Activated naive CD8-positive, alpha-beta T cell treated with anti-CD3 and anti-CD28 coated beads for 36 hours (primary cell): ENCODE measurements around the gene CDC6. TPM values are rescaled to one million over a fixed set of nuclear protein-coding genes. Genes with fewer than 3 reads are reported as not detected.
"Not testable (repeated sequence)": the region's sequence is repeated elsewhere in the genome, so short reads cannot be mapped to it uniquely, and the experiment has no call there.

ENCODE experiments used
- DNase-seq: peaks from one replicate; pipeline ENCODE4 v3.0.0; 2021
- H3K27ac Mint-ChIP-seq: one replicate; pipeline ENCODE4 v1.8.0; 2022; ENCODE audit warnings: mild to moderate bottlenecking, moderate library complexity, mixed read lengths
- H3K27me3 Mint-ChIP-seq: one replicate; pipeline ENCODE4 v1.8.0; 2022; ENCODE audit warnings: mild to moderate bottlenecking, mixed read lengths
- H3K36me3 Mint-ChIP-seq: one replicate; pipeline ENCODE4 v1.8.0; 2021; ENCODE audit warnings: mild to moderate bottlenecking, mixed read lengths
- H3K4me1 Mint-ChIP-seq: one replicate; pipeline ENCODE4 v1.8.0; 2021; ENCODE audit warnings: mixed read lengths
- H3K4me3 Mint-ChIP-seq: one replicate; pipeline ENCODE4 v1.8.0; 2022; ENCODE audit warnings: mild to moderate bottlenecking, moderate library complexity, mixed read lengths
- H3K9me3 Mint-ChIP-seq: one replicate; pipeline ENCODE4 v1.8.0; 2022; ENCODE audit warnings: mixed read lengths
- total RNA-seq, 2 experiments: library from RNA; stranded (reverse); gene quantifications; one replicate each; pipeline ENCODE4 v1.2.3, GENCODE V29; 2021

CDC6 gene
- total RNA-seq, 2 experiments from 2014 or later, result 144 to 149 TPM

GRCh38 chr17:40301315-40301714 is 13.6 kb downstream of the CDC6 start:
- H3K4me1 Mint-ChIP-seq, result peaks cover 25% of the 10 kb centered on the region
- no peak overlapping the region for H3K27ac Mint-ChIP-seq
- H3K9me3 Mint-ChIP-seq, result no peaks in the 10 kb centered on the region

GRCh38 chr17:40303009-40303657 is 15.5 kb downstream of the CDC6 start:
- H3K4me3 Mint-ChIP-seq, result no peak overlapping the region
- peaks cover 25% of the 10 kb centered on the region for H3K4me1 Mint-ChIP-seq
- peaks cover 42% of the 10 kb centered on the region for H3K36me3 Mint-ChIP-seq
- no peaks in the 10 kb centered on the region for H3K9me3 Mint-ChIP-seq
- DNase-seq, result no peak
- no peak overlapping the region for H3K27ac Mint-ChIP-seq
- no peaks in the 10 kb centered on the region for H3K27me3 Mint-ChIP-seq

More at GRCh38 chr17:40301315-40301714, 13.6 kb downstream of the CDC6 start:
- no peak for DNase-seq
- Mint-ChIP-seq H3K27me3 (no peaks in the 10 kb centered on the region), H3K4me3 (no peak overlapping the region), H3K36me3 (peaks cover 53% of the 10 kb centered on the region)

GRCh38 chr17:40303708-40304551 is 16.3 kb downstream of the CDC6 start:
- Mint-ChIP-seq H3K36me3 (peaks cover 37% of the 10 kb centered on the region), H3K27ac (peak overlapping the region; percentile 37), H3K9me3 (no peaks in the 10 kb centered on the region), H3K4me3 (no peak overlapping the region), H3K4me1 (peaks cover 25% of the 10 kb centered on the region), H3K27me3 (no peaks in the 10 kb centered on the region)
- DNase-seq, result no peak

- not testable (repeated sequence) for H3K4me3 Mint-ChIP-seq, DNase-seq, H3K9me3 Mint-ChIP-seq, H3K27ac Mint-ChIP-seq, H3K27me3 Mint-ChIP-seq
- Mint-ChIP-seq H3K36me3 (peaks cover 33% of the 10 kb centered on the region), H3K4me1 (peaks cover 29% of the 10 kb centered on the region)
Measured at GRCh38 chr17:40304552-40304863, 16.8 kb downstream of the CDC6 start.

GRCh38 chr17:40304866-40305265 is 17.2 kb downstream of the CDC6 start:
- not testable (repeated sequence) for H3K9me3 Mint-ChIP-seq, H3K27me3 Mint-ChIP-seq, H3K4me3 Mint-ChIP-seq, H3K27ac Mint-ChIP-seq, DNase-seq
- Mint-ChIP-seq H3K4me1 (peaks cover 33% of the 10 kb centered on the region), H3K36me3 (peaks cover 33% of the 10 kb centered on the region)

GRCh38 chr17:40306395-40306794 is 18.7 kb downstream of the CDC6 start:
- H3K4me3 Mint-ChIP-seq, result no peak overlapping the region
- no peak for DNase-seq
- peaks cover 28% of the 10 kb centered on the region for H3K36me3 Mint-ChIP-seq
- H3K27ac Mint-ChIP-seq, result peak overlapping the region; percentile 28
- H3K4me1 Mint-ChIP-seq, result peaks cover 48% of the 10 kb centered on the region
- no peaks in the 10 kb centered on the region for H3K27me3 Mint-ChIP-seq
- no peaks in the 10 kb centered on the region for H3K9me3 Mint-ChIP-seq

- no peak overlapping the region for H3K4me3 Mint-ChIP-seq
Measured at GRCh38 chr17:40307001-40307730, 19.5 kb downstream of the CDC6 start.

GRCh38 chr17:40307740-40308239 is 20.1 kb downstream of the CDC6 start:
- Mint-ChIP-seq H3K9me3 (no peaks in the 10 kb centered on the region), H3K4me3 (no peak overlapping the region), H3K4me1 (peaks cover 54% of the 10 kb centered on the region), H3K27ac (no peak overlapping the region), H3K36me3 (peaks cover 22% of the 10 kb centered on the region), H3K27me3 (no peaks in the 10 kb centered on the region)
- no peak for DNase-seq

More at GRCh38 chr17:40307001-40307730, 19.5 kb downstream of the CDC6 start:
- no peak overlapping the region for H3K27ac Mint-ChIP-seq
- H3K36me3 Mint-ChIP-seq, result peaks cover 25% of the 10 kb centered on the region
- no peak for DNase-seq
- no peaks in the 10 kb centered on the region for H3K27me3 Mint-ChIP-seq
- H3K4me1 Mint-ChIP-seq, result peaks cover 54% of the 10 kb centered on the region
- H3K9me3 Mint-ChIP-seq, result no peaks in the 10 kb centered on the region

GRCh38 chr17:40309031-40309948 is 21.6 kb downstream of the CDC6 start, which contains the start of gene RARA:
RARA (plus strand) TSS chr17:40309180; CDS start chr17:40331219, 22,039 bp downstream.
- no peaks in the 10 kb centered on the region for H3K9me3 Mint-ChIP-seq
- H3K27ac Mint-ChIP-seq, result no peak within 1 kb of the TSS
- H3K4me3 Mint-ChIP-seq, result no peak within 1 kb of the TSS
- peaks cover 56% of the 10 kb centered on the region for H3K4me1 Mint-ChIP-seq
- no peaks in the 10 kb centered on the region for H3K27me3 Mint-ChIP-seq
- DNase-seq, result peak; percentile 37
- peaks cover 9% of the 10 kb centered on the region for H3K36me3 Mint-ChIP-seq

- Mint-ChIP-seq H3K36me3 (peaks cover 4% of the 10 kb centered on the region), H3K4me3 (no peak overlapping the region), H3K4me1 (peaks cover 56% of the 10 kb centered on the region), H3K9me3 (no peaks in the 10 kb centered on the region), H3K27ac (no peak overlapping the region), H3K27me3 (no peaks in the 10 kb centered on the region)
- DNase-seq, result no peak
Measured at GRCh38 chr17:40309949-40310510, 22.4 kb downstream of the CDC6 start.

GRCh38 chr17:40310882-40311391 is 23.3 kb downstream of the CDC6 start:
- H3K36me3 Mint-ChIP-seq, result peaks cover 1% of the 10 kb centered on the region
- no peak for DNase-seq
- H3K4me3 Mint-ChIP-seq, result no peak overlapping the region
- H3K27me3 Mint-ChIP-seq, result no peaks in the 10 kb centered on the region
- H3K4me1 Mint-ChIP-seq, result peaks cover 59% of the 10 kb centered on the region
- H3K27ac Mint-ChIP-seq, result no peak overlapping the region
- H3K9me3 Mint-ChIP-seq, result no peaks in the 10 kb centered on the region

- no peaks in the 10 kb centered on the region for H3K9me3 Mint-ChIP-seq
- H3K4me3 Mint-ChIP-seq, result no peak overlapping the region
- H3K27ac Mint-ChIP-seq, result no peak overlapping the region
- H3K27me3 Mint-ChIP-seq, result no peaks in the 10 kb centered on the region
- DNase-seq, result no peak
- peaks cover 1% of the 10 kb centered on the region for H3K36me3 Mint-ChIP-seq
- H3K4me1 Mint-ChIP-seq, result peaks cover 65% of the 10 kb centered on the region
Measured at GRCh38 chr17:40311575-40311974, 23.9 kb downstream of the CDC6 start.

GRCh38 chr17:40312131-40312731 is 24.6 kb downstream of the CDC6 start:
- Mint-ChIP-seq H3K4me3 (no peak overlapping the region), H3K27me3 (no peaks in the 10 kb centered on the region), H3K9me3 (no peaks in the 10 kb centered on the region), H3K36me3 (peaks cover 1% of the 10 kb centered on the region), H3K4me1 (peaks cover 67% of the 10 kb centered on the region), H3K27ac (no peak overlapping the region)
- no peak for DNase-seq
